Measurements from ENCODE around the gene FAM53B. TPM values are rescaled to one million over a fixed set of nuclear protein-coding genes. Genes with fewer than 3 reads are reported as not detected.

The FAM53B gene
- total RNA-seq, 2 experiments from 2014 or later = 56.6 to 58.5 TPM

- intact Hi-C loops (cut with micrococcal nuclease; ENCODE audit: unreplicated experiment) = no loop called here
- Histone ChIP-seq H3K36me3 (ENCODE audit: insufficient read depth, low read length) (peaks cover 96% of the 10 kb centered on the region), H4K20me1 (ENCODE audit: insufficient read depth, low read length) (no peaks in the 10 kb centered on the region), H3K4me1 (ENCODE audit: insufficient read depth, low read length, poor library complexity, severe bottlenecking) (peaks cover 69% of the 10 kb centered on the region), H3K79me2 (ENCODE audit: insufficient read depth, low read depth, low read length) (no peaks in the 10 kb centered on the region; the same call in 1 of the 2 replicates), H3K9me3 (ENCODE audit: low read length) (no peaks in the 10 kb centered on the region), H3K27ac (ENCODE audit: low read depth, low read length, poor library complexity, severe bottlenecking) (peak overlapping the region; percentile 74), H3K9me2 (ENCODE audit: insufficient read depth, low read length) (no peaks in the 10 kb centered on the region), H3K4me2 (ENCODE audit: low read length) (peak overlapping the region; percentile 3; the same call in 1 of the 2 replicates), H2AFZ (ENCODE audit: low read length) (no peak overlapping the region), H3K4me3 (ENCODE audit: low read depth, low read length, poor library complexity, severe bottlenecking) (no peak overlapping the region)
- ChIA-PET CTCF (ENCODE audit: unreplicated experiment) (no interaction called here), POLR2A (no interaction called here)
- no peak for DNase-seq (ENCODE audit: low spot score)
- BruUV-seq (replicated peaks) = no TSS peak
- TF ChIP-seq CTCF (conservative IDR thresholded peaks at IDR 0.05; ENCODE audit: low read length) (no peak), EZH2phosphoT487 (IDR thresholded peaks at IDR 0.05; ENCODE audit: borderline replicate concordance, low read depth, low read length) (no peak)
Measured at GRCh38 chr10:124698545-124699469, 45.4 kb downstream of the FAM53B start.

GRCh38 chr10:124697837-124698544 lies 46.2 kb downstream of the FAM53B start:
- peak overlapping the region; percentile 74 for H3K27ac ChIP-seq (ENCODE audit: low read depth, low read length, poor library complexity, severe bottlenecking)
- H4K20me1 ChIP-seq (ENCODE audit: insufficient read depth, low read length) = no peaks in the 10 kb centered on the region
- ChIA-PET POLR2A (interaction anchor here (1.7 to 2.4 kb wide), 2 partner anchors 8 to 19 kb away, joined by 5 to 15 read pairs; no protein-coding TSS in a partner anchor), CTCF (ENCODE audit: unreplicated experiment) (interaction anchor here (1.0 kb wide), 1 partner anchor 18 kb away, joined by 3 read pairs; no protein-coding TSS in a partner anchor)
- H2AFZ ChIP-seq (ENCODE audit: low read length) = no peak overlapping the region
- no peak overlapping the region for H3K4me3 ChIP-seq (ENCODE audit: low read depth, low read length, poor library complexity, severe bottlenecking)
- DNase-seq (ENCODE audit: low spot score) = no peak
- peaks cover 61% of the 10 kb centered on the region for H3K4me1 ChIP-seq (ENCODE audit: insufficient read depth, low read length, poor library complexity, severe bottlenecking)
- no peaks in the 10 kb centered on the region; the same call in 1 of the 2 replicates for H3K79me2 ChIP-seq (ENCODE audit: insufficient read depth, low read depth, low read length)
- no peaks in the 10 kb centered on the region for H3K9me3 ChIP-seq (ENCODE audit: low read length)
- no peaks in the 10 kb centered on the region for H3K9me2 ChIP-seq (ENCODE audit: insufficient read depth, low read length)
- H3K36me3 ChIP-seq (ENCODE audit: insufficient read depth, low read length) = peaks cover 92% of the 10 kb centered on the region
- TF ChIP-seq EZH2phosphoT487 (IDR thresholded peaks at IDR 0.05; ENCODE audit: borderline replicate concordance, low read depth, low read length) = no peak
- TF ChIP-seq CTCF (conservative IDR thresholded peaks at IDR 0.05; ENCODE audit: low read length) = no peak
- intact Hi-C loops (cut with micrococcal nuclease; ENCODE audit: unreplicated experiment) = no loop called here
- BruUV-seq (replicated peaks) = no TSS peak
- peak overlapping the region; percentile 65; the same call in 1 of the 2 replicates for H3K4me2 ChIP-seq (ENCODE audit: low read length)
